ENCODE measurements around the gene ASAP2.

DNA sequence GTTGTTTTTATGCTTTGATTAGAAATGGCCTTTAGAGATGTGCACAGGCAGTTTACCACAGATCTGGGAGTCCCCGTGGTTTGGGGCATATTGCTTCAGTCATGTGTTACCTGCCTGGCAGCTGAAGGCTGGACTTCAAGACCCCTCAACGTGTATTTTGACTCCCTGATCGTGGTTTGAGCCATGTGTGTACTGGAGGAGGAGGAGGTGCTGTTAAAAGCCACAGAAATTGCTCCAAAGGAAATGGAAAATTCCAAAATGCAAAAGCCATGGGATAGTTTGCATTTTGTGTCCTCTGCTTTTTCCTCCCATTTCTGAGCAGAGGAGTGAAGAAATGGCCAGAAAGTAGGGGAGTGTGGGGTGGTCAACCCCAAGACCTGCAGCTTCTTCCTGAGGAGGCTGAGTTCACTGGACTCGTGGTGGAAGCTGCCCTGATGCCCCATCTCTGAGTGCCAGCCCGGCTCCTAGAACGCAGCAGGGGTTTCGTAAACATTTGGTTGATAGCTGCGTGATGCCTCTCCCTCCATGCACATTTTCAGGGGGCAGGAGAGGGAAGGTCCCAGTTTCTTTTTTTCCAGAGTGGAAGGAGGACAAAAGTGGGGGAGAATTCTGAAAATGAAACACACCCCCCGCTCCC, 171.0 kb downstream of the ASAP2 start:
- TF ChIP-seq, protein P1, sequence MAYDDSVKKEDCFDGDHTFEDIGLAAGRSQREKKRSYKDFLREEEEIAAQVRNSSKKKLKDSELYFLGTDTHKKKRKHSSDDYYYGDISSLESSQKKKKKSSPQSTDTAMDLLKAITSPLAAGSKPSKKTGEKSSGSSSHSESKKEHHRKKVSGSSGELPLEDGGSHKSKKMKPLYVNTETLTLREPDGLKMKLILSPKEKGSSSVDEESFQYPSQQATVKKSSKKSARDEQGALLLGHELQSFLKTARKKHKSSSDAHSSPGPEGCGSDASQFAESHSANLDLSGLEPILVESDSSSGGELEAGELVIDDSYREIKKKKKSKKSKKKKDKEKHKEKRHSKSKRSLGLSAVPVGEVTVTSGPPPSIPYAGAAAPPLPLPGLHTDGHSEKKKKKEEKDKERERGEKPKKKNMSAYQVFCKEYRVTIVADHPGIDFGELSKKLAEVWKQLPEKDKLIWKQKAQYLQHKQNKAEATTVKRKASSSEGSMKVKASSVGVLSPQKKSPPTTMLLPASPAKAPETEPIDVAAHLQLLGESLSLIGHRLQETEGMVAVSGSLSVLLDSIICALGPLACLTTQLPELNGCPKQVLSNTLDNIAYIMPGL (CRISPR knock-in tag; IDR thresholded peaks at IDR 0.05), result no peak
- TF ChIP-seq, protein P2, sequence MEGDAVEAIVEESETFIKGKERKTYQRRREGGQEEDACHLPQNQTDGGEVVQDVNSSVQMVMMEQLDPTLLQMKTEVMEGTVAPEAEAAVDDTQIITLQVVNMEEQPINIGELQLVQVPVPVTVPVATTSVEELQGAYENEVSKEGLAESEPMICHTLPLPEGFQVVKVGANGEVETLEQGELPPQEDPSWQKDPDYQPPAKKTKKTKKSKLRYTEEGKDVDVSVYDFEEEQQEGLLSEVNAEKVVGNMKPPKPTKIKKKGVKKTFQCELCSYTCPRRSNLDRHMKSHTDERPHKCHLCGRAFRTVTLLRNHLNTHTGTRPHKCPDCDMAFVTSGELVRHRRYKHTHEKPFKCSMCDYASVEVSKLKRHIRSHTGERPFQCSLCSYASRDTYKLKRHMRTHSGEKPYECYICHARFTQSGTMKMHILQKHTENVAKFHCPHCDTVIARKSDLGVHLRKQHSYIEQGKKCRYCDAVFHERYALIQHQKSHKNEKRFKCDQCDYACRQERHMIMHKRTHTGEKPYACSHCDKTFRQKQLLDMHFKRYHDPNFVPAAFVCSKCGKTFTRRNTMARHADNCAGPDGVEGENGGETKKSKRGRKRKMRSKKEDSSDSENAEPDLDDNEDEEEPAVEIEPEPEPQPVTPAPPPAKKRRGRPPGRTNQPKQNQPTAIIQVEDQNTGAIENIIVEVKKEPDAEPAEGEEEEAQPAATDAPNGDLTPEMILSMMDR (IDR thresholded peaks at IDR 0.05), result no peak
- TF ChIP-seq TCF7 (CRISPR knock-in tag; IDR thresholded peaks at IDR 0.05; ENCODE audit: low read depth) (no peak), IRF1 (CRISPR knock-in tag; IDR thresholded peaks at IDR 0.05) (no peak), NR2C2 (CRISPR knock-in tag; IDR thresholded peaks at IDR 0.05) (no peak), ZNF396 (CRISPR knock-in tag; IDR thresholded peaks at IDR 0.05; ENCODE audit: borderline replicate concordance) (no peak)

Data from WTC11 (cell line).